Measurements from ENCODE around the gene TNIK. TPM values are rescaled to one million over a fixed set of nuclear protein-coding genes. Genes with fewer than 3 reads are reported as not detected.

Gene TNIK
- total RNA-seq, 1 donor from 2014 or later: 2.5 TPM

- Mint-ChIP-seq H3K36me3 (ENCODE audit: low read depth) (no peaks in the 10 kb centered on the region), H3K4me3 (no peak overlapping the region), H3K4me1 (no peaks in the 10 kb centered on the region), H3K27ac (no peak overlapping the region), H3K9me3 (no peaks in the 10 kb centered on the region), H3K27me3 (peaks cover 11% of the 10 kb centered on the region)
- DNase-seq (no peak), ATAC-seq (ENCODE audit: low read depth) (no peak)
- intact Hi-C loops (cut with micrococcal nuclease): no loop called here
- POLR2A ChIA-PET: no interaction called here
- no peak for TF ChIP-seq CTCF (IDR thresholded peaks at IDR 0.05)
- CTCF ChIA-PET: no interaction called here
These were observed 415.8 kb downstream of the TNIK start for GRCh38 chr3:171044384-171044783.

GRCh38 chr3:171039674-171040073, 420.5 kb downstream of the TNIK start:
- no peak for ATAC-seq (ENCODE audit: low read depth)
- CTCF ChIA-PET: no interaction called here
- POLR2A ChIA-PET: no interaction called here

DNA sequence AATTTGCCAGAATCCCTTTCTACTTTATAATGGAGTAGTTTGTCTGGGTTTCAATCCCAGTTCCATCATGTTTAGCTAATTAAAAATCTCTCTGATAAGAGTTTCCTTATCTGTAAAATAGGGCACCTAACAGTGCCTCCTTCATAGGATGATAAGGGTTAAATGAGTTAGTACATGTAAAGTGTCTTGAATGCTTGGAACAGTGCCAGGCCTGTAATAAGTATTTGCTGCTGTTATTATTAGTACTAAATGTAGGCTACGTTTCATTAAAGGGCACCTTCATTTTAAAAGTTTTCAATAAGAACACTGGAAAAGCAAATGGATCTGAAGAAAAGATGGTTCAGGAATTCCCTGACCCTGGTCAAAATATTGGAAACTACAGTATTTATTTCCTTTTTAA, 421.9 kb downstream of the TNIK start:
- ATAC-seq (ENCODE audit: low read depth): no peak
- CTCF ChIA-PET: no interaction called here
- no peak for DNase-seq
- Mint-ChIP-seq H3K4me3 (no peak overlapping the region), H3K36me3 (ENCODE audit: low read depth) (no peaks in the 10 kb centered on the region), H3K27ac (no peak overlapping the region), H3K9me3 (no peaks in the 10 kb centered on the region), H3K4me1 (no peaks in the 10 kb centered on the region), H3K27me3 (peaks cover 14% of the 10 kb centered on the region)
- POLR2A ChIA-PET: no interaction called here
- no peak for TF ChIP-seq CTCF (IDR thresholded peaks at IDR 0.05)
- intact Hi-C loops (cut with micrococcal nuclease): no loop called here

More at GRCh38 chr3:171039674-171040073, 420.5 kb downstream of the TNIK start:
- Mint-ChIP-seq H3K36me3 (ENCODE audit: low read depth) (no peaks in the 10 kb centered on the region), H3K4me1 (no peaks in the 10 kb centered on the region), H3K4me3 (no peak overlapping the region), H3K27me3 (peaks cover 14% of the 10 kb centered on the region), H3K9me3 (no peaks in the 10 kb centered on the region), H3K27ac (no peak overlapping the region)
- no peak for TF ChIP-seq CTCF (IDR thresholded peaks at IDR 0.05)
- DNase-seq: no peak
- intact Hi-C loops (cut with micrococcal nuclease): no loop called here

DNA sequence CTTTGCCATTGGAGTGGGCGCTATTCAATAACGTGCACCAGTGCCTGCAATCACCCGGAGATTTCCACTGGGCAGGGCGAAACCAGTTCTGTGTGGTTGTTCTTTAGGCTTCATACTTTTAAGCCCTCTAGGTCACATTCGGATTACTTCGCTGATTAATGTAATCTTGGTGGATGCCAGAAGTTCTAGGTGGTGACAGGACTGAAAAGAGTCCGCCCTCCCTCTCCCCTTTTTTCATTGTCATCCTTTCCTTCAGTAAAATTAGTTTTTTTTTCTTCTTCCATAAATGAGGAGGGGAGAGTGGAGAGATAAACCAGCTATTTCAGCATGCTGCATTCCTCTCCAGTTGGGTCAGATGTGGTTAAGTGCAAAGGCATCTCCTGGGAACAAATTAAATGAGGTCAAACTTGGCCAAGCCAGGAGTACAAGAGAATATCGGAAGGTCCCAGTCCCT, 431.4 kb downstream of the TNIK start:
- Mint-ChIP-seq H3K27me3 (peaks cover 16% of the 10 kb centered on the region), H3K9me3 (no peaks in the 10 kb centered on the region), H3K4me3 (no peak overlapping the region), H3K4me1 (no peaks in the 10 kb centered on the region), H3K36me3 (ENCODE audit: low read depth) (no peaks in the 10 kb centered on the region), H3K27ac (no peak overlapping the region)
- ATAC-seq (ENCODE audit: low read depth) (no peak), DNase-seq (no peak)
- intact Hi-C loops (cut with micrococcal nuclease): no loop called here
- ChIA-PET CTCF (no interaction called here), POLR2A (no interaction called here)
- no peak for TF ChIP-seq CTCF (IDR thresholded peaks at IDR 0.05)

- no peak overlapping the region for H3K27ac Mint-ChIP-seq
- H3K4me3 Mint-ChIP-seq: no peak overlapping the region
- DNase-seq: no peak
- no peak for TF ChIP-seq CTCF (IDR thresholded peaks at IDR 0.05)
- H3K36me3 Mint-ChIP-seq (ENCODE audit: low read depth): no peaks in the 10 kb centered on the region
- intact Hi-C loops (cut with micrococcal nuclease): no loop called here
- POLR2A ChIA-PET: no interaction called here
- H3K9me3 Mint-ChIP-seq: no peaks in the 10 kb centered on the region
- CTCF ChIA-PET: no interaction called here
- H3K4me1 Mint-ChIP-seq: no peaks in the 10 kb centered on the region
- ATAC-seq (ENCODE audit: low read depth): no peak
- H3K27me3 Mint-ChIP-seq: peaks cover 17% of the 10 kb centered on the region
These were observed 432.0 kb downstream of the TNIK start for GRCh38 chr3:171028025-171028778.
